Neural cell (in vitro differentiated cells): Measurements from ENCODE around the gene UBE3B. TPM values are rescaled to one million over a fixed set of nuclear protein-coding genes. Genes with fewer than 3 reads are reported as not detected.

Experiments
- H2AFZ ChIP-seq: fragments of 200-600, 300-800 bp; sonication (generic), shearing (Covaris generic); 2 replicates; pipeline ENCODE4 v1.6.0; 2014; ENCODE audit warnings: low read depth, mild to moderate bottlenecking, antibody characterized with exemption, low read length, moderate library complexity
- H3F3A ChIP-seq: fragments of 200-600 bp; shearing (Covaris generic); 2 replicates; pipeline ENCODE4 v1.6.1; 2016; ENCODE audit warnings: mild to moderate bottlenecking, moderate library complexity, mixed read lengths, antibody characterized with exemption, low read length; ENCODE audit not compliant: insufficient read depth, poor library complexity, severe bottlenecking
- H3K27ac ChIP-seq: fragments of 200-600, 300-800 bp; sonication (generic), shearing (Covaris generic); 2 replicates; pipeline ENCODE4 v1.5.1; 2014; ENCODE audit warnings: mild to moderate bottlenecking, low read length, moderate library complexity
- H3K27me3 ChIP-seq: fragments of 300-800, 200-600 bp; sonication (generic), shearing (Covaris generic); 2 replicates; pipeline ENCODE4 v1.6.0; 2014; ENCODE audit warnings: mild to moderate bottlenecking, low read depth, low read length, moderate library complexity; ENCODE audit not compliant: insufficient read depth
- H3K36me3 ChIP-seq: fragments of 300-800, 200-600 bp; sonication (generic), shearing (Covaris generic); 2 replicates; pipeline ENCODE4 v1.5.1; 2014; ENCODE audit warnings: mild to moderate bottlenecking, antibody characterized with exemption, low read length, moderate library complexity; ENCODE audit not compliant: insufficient read depth
- H3K4me2 ChIP-seq: fragments of 300-800, 200-600 bp; sonication (generic), shearing (Covaris generic); 2 replicates; pipeline ENCODE4 v1.6.0; 2014; ENCODE audit warnings: mild to moderate bottlenecking, low read length
- H3K4me3 ChIP-seq: fragments of 300-800, 200-600 bp; sonication (generic), shearing (Covaris generic); 2 replicates; pipeline ENCODE4 v1.5.1; 2014; ENCODE audit warnings: mild to moderate bottlenecking, low read length, moderate library complexity
- H3K79me2 ChIP-seq: fragments of 200-600 bp; shearing (Covaris generic); replicated peaks from 2 replicates; pipeline ENCODE4 v1.6.0; 2014; ENCODE audit warnings: mild to moderate bottlenecking, low read length, moderate library complexity; ENCODE audit not compliant: insufficient read depth
- H3K9ac ChIP-seq: fragments of 300-800, 200-600 bp; sonication (generic), shearing (Covaris generic); 2 replicates; pipeline ENCODE4 v1.6.1; 2016; ENCODE audit warnings: mild to moderate bottlenecking, low read length, mixed read lengths
- H3K9me2 ChIP-seq: fragments of 200-600 bp; shearing (Covaris generic); 2 replicates; pipeline ENCODE4 v1.6.1; 2016; ENCODE audit warnings: mild to moderate bottlenecking, low read length, mixed read lengths; ENCODE audit not compliant: insufficient read depth
- H3K9me3 ChIP-seq: fragments of 200-600, 300-800 bp; sonication (generic), shearing (Covaris generic); 2 replicates; pipeline ENCODE4 v1.6.1; 2016; ENCODE audit warnings: mild to moderate bottlenecking, mixed run types, low read length, moderate library complexity, mixed read lengths
- H4K20me1 ChIP-seq: fragments of 200-600 bp; shearing (Covaris generic); 2 replicates; pipeline ENCODE4 v1.6.1; 2016; ENCODE audit warnings: mild to moderate bottlenecking, mixed run types; ENCODE audit not compliant: insufficient read depth
- EP300 ChIP-seq: fragments of 450-650 bp; conservative IDR thresholded peaks from 2 replicates; pipeline ENCODE4 v1.6.1; 2014; ENCODE audit warnings: antibody characterized with exemption, mild to moderate bottlenecking, moderate library complexity; ENCODE audit not compliant: poor library complexity, severe bottlenecking
- EZH2 ChIP-seq: fragments of 200-600, 300-800 bp; shearing (Covaris generic), sonication (generic); IDR thresholded peaks from 2 replicates; pipeline ENCODE4 v1.6.1; 2014; ENCODE audit warnings: antibody characterized with exemption, low read length, borderline replicate concordance, mild to moderate bottlenecking; ENCODE audit not compliant: insufficient read depth, poor library complexity, severe bottlenecking
- MXI1 ChIP-seq: fragments of 450-650 bp; conservative IDR thresholded peaks from 2 replicates; pipeline ENCODE4 v1.6.1; 2014; ENCODE audit warnings: antibody characterized with exemption, mild to moderate bottlenecking; ENCODE audit not compliant: poor library complexity, severe bottlenecking
- POLR2AphosphoS5 ChIP-seq: IDR thresholded peaks from 2 replicates; pipeline ENCODE4 v1.6.1; 2012
- RAD21 ChIP-seq: fragments of 450-650 bp; conservative IDR thresholded peaks from 2 replicates; pipeline ENCODE4 v1.6.1; 2014; ENCODE audit warnings: antibody characterized with exemption, mild to moderate bottlenecking, moderate library complexity
- SMC3 ChIP-seq: fragments of 450-650 bp; conservative IDR thresholded peaks from 2 replicates; pipeline ENCODE4 v1.6.1; 2014; ENCODE audit warnings: antibody characterized with exemption, mild to moderate bottlenecking, moderate library complexity; ENCODE audit not compliant: poor library complexity
- TAF1 ChIP-seq: IDR thresholded peaks from 2 replicates; pipeline ENCODE4 v1.6.1; 2012; ENCODE audit warnings: low read depth
- polyA plus RNA-seq: library from polyadenylated mRNA; depleted of rRNA; stranded (reverse); fragments of >200 nt; gene quantifications from 2 replicates; pipeline ENCODE4 v1.2.3, GENCODE V29; 2014
- TF ChIP-seq, protein P1 (sequence below): IDR thresholded peaks from 2 replicates; pipeline ENCODE4 v1.6.1; 2012; ENCODE audit warnings: borderline replicate concordance
- TF ChIP-seq, protein P2 (sequence below): fragments of 450-650 bp; IDR thresholded peaks from 2 replicates; pipeline ENCODE4 v1.5.1; 2014; ENCODE audit warnings: antibody characterized with exemption, mild to moderate bottlenecking, moderate library complexity; ENCODE audit not compliant: poor library complexity, severe bottlenecking

UBE3B gene
- polyA plus RNA-seq, 1 donor from 2014 or later = 21.7 TPM

DNA sequence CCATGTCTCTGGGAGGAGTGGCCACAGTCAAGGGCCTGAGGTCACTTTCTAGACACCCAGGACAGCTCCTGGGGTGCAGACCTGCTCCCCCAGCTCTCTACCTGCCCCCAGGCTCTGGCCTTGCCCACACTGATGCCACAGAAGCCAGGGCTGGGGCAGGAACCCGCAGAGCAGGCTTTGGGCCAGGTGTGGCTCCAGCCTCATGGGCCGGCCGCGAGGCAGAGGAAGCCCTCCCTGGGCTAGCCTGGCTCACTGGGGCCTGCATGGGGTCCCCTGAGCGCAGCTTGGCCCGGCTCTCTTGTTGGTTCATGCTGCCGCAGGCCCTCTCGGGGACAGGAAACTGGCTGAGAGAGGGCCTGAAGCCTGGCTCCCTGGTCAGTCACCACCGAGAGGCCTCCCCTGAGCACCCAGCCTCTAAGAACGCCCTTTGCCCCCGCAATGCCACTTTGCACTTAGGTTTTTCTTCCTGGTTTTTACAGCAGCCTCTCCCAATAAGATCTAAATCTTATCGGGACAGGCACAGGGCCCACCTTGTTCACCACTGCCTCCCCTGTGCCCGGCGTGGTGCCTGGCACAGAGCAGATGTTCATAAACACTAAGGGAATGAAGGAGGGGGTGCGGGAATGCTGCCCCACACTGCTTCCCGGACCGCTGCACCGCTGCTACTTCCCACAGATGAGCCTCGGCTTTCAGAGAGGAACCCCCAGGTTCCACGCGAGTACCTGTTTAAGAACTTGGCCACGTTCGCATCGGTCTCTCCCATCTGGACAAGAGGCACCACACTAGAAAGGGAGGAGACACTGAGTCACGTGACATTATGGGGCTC lies 81.2 kb downstream of the UBE3B start:
- no peaks in the 10 kb centered on the region for H3K9me2 ChIP-seq
- no peaks in the 10 kb centered on the region for H3K79me2 ChIP-seq
- H2AFZ ChIP-seq = no peak overlapping the region
- no peaks in the 10 kb centered on the region for H3K9me3 ChIP-seq
- H4K20me1 ChIP-seq = no peaks in the 10 kb centered on the region
- TF ChIP-seq RAD21 (no peak), EP300 (no peak)
- H3K27me3 ChIP-seq = no peaks in the 10 kb centered on the region
- no peaks in the 10 kb centered on the region for H3F3A ChIP-seq
- H3K9ac ChIP-seq = no peak overlapping the region
- H3K4me2 ChIP-seq = no peak overlapping the region
- no peak overlapping the region for H3K4me3 ChIP-seq
- H3K36me3 ChIP-seq = no peaks in the 10 kb centered on the region
- H3K27ac ChIP-seq = no peak overlapping the region

DNA sequence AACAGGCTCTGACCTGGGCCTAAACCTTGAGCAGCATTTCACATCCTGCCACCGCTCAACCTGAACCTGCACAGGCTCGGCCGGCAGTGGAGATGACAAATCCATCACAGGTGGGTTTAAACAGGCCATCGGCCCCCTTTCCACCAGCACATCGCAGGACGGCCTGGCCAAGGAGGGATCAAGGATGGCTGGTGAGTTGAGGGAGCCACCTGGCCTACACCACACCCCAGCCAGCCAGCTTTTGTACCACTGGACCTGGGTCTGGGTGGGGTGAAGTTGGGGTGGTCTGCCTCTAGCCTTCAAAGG lies 81.7 kb downstream of the UBE3B start:
- Histone ChIP-seq H3K79me2 (no peaks in the 10 kb centered on the region), H3K27ac (no peak overlapping the region), H3K4me2 (no peak overlapping the region), H3K36me3 (no peaks in the 10 kb centered on the region), H3K9ac (no peak overlapping the region), H3K4me3 (no peak overlapping the region), H2AFZ (no peak overlapping the region), H3F3A (no peaks in the 10 kb centered on the region), H3K27me3 (no peaks in the 10 kb centered on the region), H3K9me3 (no peaks in the 10 kb centered on the region), H4K20me1 (no peaks in the 10 kb centered on the region), H3K9me2 (no peaks in the 10 kb centered on the region)
- TF ChIP-seq RAD21 = no peak
- no peak for TF ChIP-seq MXI1
- TF ChIP-seq SMC3 = no peak
- TF ChIP-seq POLR2AphosphoS5 = no peak
- TF ChIP-seq EP300 = no peak
- TF ChIP-seq, protein P1, sequence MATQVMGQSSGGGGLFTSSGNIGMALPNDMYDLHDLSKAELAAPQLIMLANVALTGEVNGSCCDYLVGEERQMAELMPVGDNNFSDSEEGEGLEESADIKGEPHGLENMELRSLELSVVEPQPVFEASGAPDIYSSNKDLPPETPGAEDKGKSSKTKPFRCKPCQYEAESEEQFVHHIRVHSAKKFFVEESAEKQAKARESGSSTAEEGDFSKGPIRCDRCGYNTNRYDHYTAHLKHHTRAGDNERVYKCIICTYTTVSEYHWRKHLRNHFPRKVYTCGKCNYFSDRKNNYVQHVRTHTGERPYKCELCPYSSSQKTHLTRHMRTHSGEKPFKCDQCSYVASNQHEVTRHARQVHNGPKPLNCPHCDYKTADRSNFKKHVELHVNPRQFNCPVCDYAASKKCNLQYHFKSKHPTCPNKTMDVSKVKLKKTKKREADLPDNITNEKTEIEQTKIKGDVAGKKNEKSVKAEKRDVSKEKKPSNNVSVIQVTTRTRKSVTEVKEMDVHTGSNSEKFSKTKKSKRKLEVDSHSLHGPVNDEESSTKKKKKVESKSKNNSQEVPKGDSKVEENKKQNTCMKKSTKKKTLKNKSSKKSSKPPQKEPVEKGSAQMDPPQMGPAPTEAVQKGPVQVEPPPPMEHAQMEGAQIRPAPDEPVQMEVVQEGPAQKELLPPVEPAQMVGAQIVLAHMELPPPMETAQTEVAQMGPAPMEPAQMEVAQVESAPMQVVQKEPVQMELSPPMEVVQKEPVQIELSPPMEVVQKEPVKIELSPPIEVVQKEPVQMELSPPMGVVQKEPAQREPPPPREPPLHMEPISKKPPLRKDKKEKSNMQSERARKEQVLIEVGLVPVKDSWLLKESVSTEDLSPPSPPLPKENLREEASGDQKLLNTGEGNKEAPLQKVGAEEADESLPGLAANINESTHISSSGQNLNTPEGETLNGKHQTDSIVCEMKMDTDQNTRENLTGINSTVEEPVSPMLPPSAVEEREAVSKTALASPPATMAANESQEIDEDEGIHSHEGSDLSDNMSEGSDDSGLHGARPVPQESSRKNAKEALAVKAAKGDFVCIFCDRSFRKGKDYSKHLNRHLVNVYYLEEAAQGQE = no peak
- no peak for TF ChIP-seq TAF1
- TF ChIP-seq EZH2 = no peak
- TF ChIP-seq, protein P2, sequence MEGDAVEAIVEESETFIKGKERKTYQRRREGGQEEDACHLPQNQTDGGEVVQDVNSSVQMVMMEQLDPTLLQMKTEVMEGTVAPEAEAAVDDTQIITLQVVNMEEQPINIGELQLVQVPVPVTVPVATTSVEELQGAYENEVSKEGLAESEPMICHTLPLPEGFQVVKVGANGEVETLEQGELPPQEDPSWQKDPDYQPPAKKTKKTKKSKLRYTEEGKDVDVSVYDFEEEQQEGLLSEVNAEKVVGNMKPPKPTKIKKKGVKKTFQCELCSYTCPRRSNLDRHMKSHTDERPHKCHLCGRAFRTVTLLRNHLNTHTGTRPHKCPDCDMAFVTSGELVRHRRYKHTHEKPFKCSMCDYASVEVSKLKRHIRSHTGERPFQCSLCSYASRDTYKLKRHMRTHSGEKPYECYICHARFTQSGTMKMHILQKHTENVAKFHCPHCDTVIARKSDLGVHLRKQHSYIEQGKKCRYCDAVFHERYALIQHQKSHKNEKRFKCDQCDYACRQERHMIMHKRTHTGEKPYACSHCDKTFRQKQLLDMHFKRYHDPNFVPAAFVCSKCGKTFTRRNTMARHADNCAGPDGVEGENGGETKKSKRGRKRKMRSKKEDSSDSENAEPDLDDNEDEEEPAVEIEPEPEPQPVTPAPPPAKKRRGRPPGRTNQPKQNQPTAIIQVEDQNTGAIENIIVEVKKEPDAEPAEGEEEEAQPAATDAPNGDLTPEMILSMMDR = no peak
